Muscle of leg (tissue), 16 donors: ENCODE data around the gene RGS18. TPM values are rescaled to one million over a fixed set of nuclear protein-coding genes. Genes with fewer than 3 reads are reported as not detected.
A peak's percentile ranks its signal among the peaks of the same experiment; 100 is the strongest.
"Not testable (repeated sequence)": the region's sequence is repeated elsewhere in the genome, so short reads cannot be mapped to it uniquely, and the experiment has no call there.

Experiments used
- DNase-seq: peaks from one replicate; pipeline ENCODE4 v3.0.0; 2013
- H3K27ac ChIP-seq: one replicate; pipeline ENCODE4 v1.5.1; 2013; ENCODE audit warnings: mild to moderate bottlenecking, low read length, control low read depth
- H3K27me3 ChIP-seq: one replicate; pipeline ENCODE4 v1.6.1; 2013; ENCODE audit warnings: low read length; ENCODE audit not compliant: control insufficient read depth, insufficient read depth
- H3K36me3 ChIP-seq: one replicate; pipeline ENCODE4 v1.6.1; 2013; ENCODE audit warnings: low read length; ENCODE audit not compliant: control insufficient read depth, insufficient read depth
- H3K4me1 ChIP-seq: one replicate; pipeline ENCODE4 v1.6.1; 2013; ENCODE audit warnings: low read length; ENCODE audit not compliant: control insufficient read depth, insufficient read depth
- H3K4me3 ChIP-seq: one replicate; pipeline ENCODE4 v1.5.1; 2013; ENCODE audit warnings: low read length, control low read depth
- H3K9me3 ChIP-seq: replicated peaks from 2 replicates; pipeline ENCODE4 v1.6.1; 2013; ENCODE audit warnings: low read depth, low read length; ENCODE audit not compliant: control insufficient read depth
- WGBS: methylation state at CpG from one replicate; pipeline ENCODE4 v1.1.5; 2013; ENCODE audit warnings: missing lambda C conversion rate; ENCODE audit not compliant: insufficient coverage; 5-methylcytosine and 5-hydroxymethylcytosine counted together
- long read RNA-seq, 11 donors: transcript quantifications; one replicate each; lab custom pipeline, GENCODE V29; 2026
- polyA plus RNA-seq, 8 donors: library from polyadenylated mRNA; unstranded; fragments of 120-200 nt; gene quantifications; one replicate each; pipeline versions ENCODE4 v1.2.1 to v1.2.3, GENCODE V29; 2013; ENCODE audit warnings: inconsistent platforms in 1 of 8, low replicate concordance in 1 of 8; ENCODE audit not compliant: insufficient read length in 8 of 8, insufficient read depth in 1 of 8
- total RNA-seq: library from RNA; stranded (reverse); fragments of 120-200 nt; gene quantifications from one replicate; pipeline ENCODE4 v1.2.4, GENCODE V29; 2013

Gene RGS18, protein sequence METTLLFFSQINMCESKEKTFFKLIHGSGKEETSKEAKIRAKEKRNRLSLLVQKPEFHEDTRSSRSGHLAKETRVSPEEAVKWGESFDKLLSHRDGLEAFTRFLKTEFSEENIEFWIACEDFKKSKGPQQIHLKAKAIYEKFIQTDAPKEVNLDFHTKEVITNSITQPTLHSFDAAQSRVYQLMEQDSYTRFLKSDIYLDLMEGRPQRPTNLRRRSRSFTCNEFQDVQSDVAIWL
- 1.1 TPM for total RNA-seq
- 1 to 10 TPM in 6 of 8 donors, under 1 TPM in 2; 0.97 to 1.6 (median 1.1) TPM for polyA plus RNA-seq
- long read RNA-seq, donor 1, partial matches to known transcripts = 0 of 1 reads
- long read RNA-seq, donor 1, other reads (novel, unspliced or antisense) = 0 of 1 reads
- long read RNA-seq, donor 2 = 0 reads
- long read RNA-seq, donor 3 = 0 reads
- long read RNA-seq, donor 4 = 0 reads
- long read RNA-seq, donor 5, partial matches to known transcripts = 0 of 1 reads
- long read RNA-seq, donor 5, other reads (novel, unspliced or antisense) = 0 of 1 reads
- long read RNA-seq, donor 6, partial matches to known transcripts = 0 of 2 reads
- long read RNA-seq, donor 6, other reads (novel, unspliced or antisense) = 0 of 2 reads
- long read RNA-seq, donor 7, partial matches to known transcripts = 0 of 1 reads
- long read RNA-seq, donor 7, other reads (novel, unspliced or antisense) = 0 of 1 reads
- long read RNA-seq, donor 8, partial matches to known transcripts = 0 of 1 reads
- long read RNA-seq, donor 8, other reads (novel, unspliced or antisense) = 0 of 1 reads
- long read RNA-seq, donor 9, partial matches to known transcripts = 0 of 1 reads
- long read RNA-seq, donor 9, other reads (novel, unspliced or antisense) = 0 of 1 reads
- long read RNA-seq, donor 10 = 0 reads
- long read RNA-seq, donor 11, partial matches to known transcripts = 0 of 2 reads
- long read RNA-seq, donor 11, other reads (novel, unspliced or antisense) = 0 of 2 reads

DNA sequence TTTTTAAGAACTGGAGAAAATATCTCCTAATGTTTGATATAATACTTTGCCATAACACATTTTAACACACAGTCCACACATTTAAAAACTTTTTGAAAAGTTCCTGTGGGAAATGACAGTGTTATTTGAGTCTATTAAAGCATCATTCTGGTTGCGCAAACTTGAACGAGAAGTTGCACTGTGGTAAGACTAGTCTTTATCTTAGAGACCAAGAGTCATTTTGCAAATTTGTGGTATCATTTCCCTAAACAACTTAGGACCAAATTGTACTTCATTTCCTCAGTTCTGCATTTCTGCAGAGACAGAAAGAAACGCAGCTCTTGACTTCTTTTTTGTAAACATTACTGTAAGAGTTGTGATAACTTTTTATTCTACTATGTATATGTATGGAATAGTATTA, at the start of gene RGS18:
TSS of gene RGS18 (plus strand) at position 282 of the 400 bp plus-strand sequence. CDS start 176 bp downstream, outside the sequence.
- Histone ChIP-seq H3K4me3 (no peak within 1 kb of the TSS), H3K27me3 (no peaks in the 10 kb centered on the region), H3K4me1 (no peaks in the 10 kb centered on the region), H3K27ac (no peak within 1 kb of the TSS), H3K9me3 (no peaks in the 10 kb centered on the region), H3K36me3 (no peaks in the 10 kb centered on the region)
- peak; percentile 73 for DNase-seq
- 71% methylated on average over 1 of the region's 3 CpGs for WGBS

DNA sequence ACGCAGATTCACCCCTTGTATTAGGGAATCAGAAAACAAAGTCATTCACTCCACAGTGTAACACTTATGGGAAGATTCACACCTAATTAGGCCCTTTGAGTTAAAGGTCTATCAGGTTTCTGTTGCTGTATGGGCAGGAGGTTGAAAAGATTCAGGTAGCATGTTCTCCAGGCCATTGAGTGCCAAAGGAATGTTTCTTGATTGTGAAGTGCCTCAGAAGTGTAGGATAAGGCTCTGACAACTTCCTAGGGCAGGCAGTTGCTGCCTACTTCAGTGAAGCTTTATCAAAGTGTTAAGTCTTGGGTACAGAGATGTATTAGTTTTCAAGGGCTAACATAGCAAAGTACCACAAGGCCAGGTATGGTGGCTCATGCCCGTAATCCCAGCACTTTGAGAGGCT, 48.7 kb upstream of the RGS18 start:
- no peaks in the 10 kb centered on the region for H3K9me3 ChIP-seq
- H3K4me1 ChIP-seq = no peaks in the 10 kb centered on the region
- 100% methylated on average over 1 of the region's 2 CpGs for whole genome bisulfite sequencing
- DNase-seq = no peak
- no peaks in the 10 kb centered on the region for H3K36me3 ChIP-seq
- no peaks in the 10 kb centered on the region for H3K27me3 ChIP-seq
- no peak overlapping the region for H3K27ac ChIP-seq
- H3K4me3 ChIP-seq = no peak overlapping the region

DNA sequence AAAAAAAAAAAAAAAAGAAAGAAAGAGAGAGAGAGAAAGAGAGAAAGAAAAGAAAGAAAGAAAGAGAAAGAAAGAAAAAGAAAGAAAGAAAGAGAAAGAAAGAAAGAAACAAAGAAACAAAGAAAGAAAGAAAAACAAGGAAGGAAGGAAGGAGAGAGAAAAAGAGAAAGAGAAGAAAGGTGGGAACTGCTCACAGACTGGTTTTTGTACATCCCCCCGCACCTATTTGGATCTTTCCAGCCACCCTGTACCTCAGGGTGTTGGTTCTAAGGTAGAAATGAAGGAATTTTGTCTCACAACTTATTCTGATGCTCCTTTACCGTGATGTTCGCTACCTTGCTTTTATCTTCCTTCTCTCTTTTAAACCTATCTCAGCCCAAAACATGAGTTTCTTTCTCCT, 43.3 kb upstream of the RGS18 start:
- Histone ChIP-seq H3K27me3 (no peaks in the 10 kb centered on the region), H3K36me3 (no peaks in the 10 kb centered on the region), H3K4me3 (no peak overlapping the region), H3K4me1 (no peaks in the 10 kb centered on the region), H3K9me3 (no peaks in the 10 kb centered on the region), H3K27ac (no peak overlapping the region)
- 100% methylated on average over 2 of the region's 3 CpGs for whole genome bisulfite sequencing
- DNase-seq = no peak

DNA sequence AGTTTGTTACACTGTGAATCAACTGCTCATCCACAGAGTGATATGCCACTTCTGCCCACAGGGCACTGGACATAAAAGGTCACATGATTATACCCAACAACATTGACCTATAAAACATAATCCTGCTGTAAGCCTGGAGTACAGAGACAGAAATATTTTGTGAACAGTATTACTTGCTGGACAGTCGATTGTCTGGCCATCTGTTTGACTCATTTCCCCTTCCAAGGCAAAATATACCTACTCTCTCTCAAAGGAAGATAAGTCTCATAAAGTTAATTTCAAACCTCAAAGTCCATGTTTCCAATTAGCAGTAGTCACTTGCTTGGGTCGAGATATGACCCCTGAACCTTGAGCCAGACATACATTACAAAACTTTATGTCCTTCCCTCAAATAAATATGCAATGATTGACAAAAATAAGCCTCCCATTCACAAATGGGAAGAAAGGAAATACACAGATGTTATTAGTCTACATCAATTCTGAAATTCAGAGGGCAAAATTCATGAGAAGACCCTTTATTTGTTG, 39.3 kb upstream of the RGS18 start:
- Histone ChIP-seq H3K27me3 (no peaks in the 10 kb centered on the region), H3K9me3 (no peaks in the 10 kb centered on the region), H3K27ac (no peak overlapping the region), H3K4me3 (no peak overlapping the region), H3K4me1 (no peaks in the 10 kb centered on the region), H3K36me3 (no peaks in the 10 kb centered on the region)
- DNase-seq = no peak
- WGBS = 20% methylated on average over 1 of the region's 2 CpGs

DNA sequence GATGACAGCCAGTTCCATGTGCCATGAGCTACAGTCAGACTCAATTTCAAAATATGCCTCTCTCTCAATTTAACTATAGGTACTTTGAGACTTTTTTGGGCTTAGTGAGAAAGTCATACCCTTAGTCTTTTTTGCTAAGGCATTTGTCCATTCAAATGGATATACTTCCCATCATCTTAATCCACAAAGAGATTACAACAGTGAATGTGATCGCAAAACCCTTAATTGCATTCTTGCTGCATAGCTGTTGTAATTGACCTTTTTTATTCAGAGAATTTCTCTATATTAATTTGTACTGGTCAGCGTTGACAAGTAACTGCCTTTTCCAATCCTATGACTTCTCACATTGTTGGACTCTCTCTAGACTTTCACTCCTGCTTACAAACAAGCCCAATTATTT, 38.6 kb upstream of the RGS18 start:
- Histone ChIP-seq H3K27ac (no peak overlapping the region), H3K27me3 (no peaks in the 10 kb centered on the region), H3K36me3 (no peaks in the 10 kb centered on the region), H3K9me3 (no peaks in the 10 kb centered on the region), H3K4me3 (no peak overlapping the region), H3K4me1 (no peaks in the 10 kb centered on the region)
- 100% methylated on average over 1 of the region's 2 CpGs for WGBS
- no peak for DNase-seq

DNA sequence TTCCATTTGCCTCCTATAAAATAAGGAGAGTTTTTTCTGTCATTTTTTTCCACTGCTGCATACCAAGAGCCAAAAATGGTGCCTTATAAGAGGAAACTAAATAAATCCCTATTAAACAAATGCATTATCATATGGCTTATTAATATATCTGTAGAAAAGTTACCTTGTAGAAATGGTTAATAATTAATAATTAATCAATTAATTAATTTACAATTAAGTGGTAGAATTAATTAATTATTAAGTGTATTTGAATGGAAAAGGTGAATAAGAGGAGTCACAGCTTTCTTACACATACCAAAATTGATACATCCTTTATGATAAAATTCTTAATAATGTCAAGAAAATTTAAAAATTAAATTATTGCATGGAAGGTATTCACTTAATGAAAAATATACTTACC, 35.6 kb upstream of the RGS18 start:
- no peak for DNase-seq
- no peaks in the 10 kb centered on the region for H3K36me3 ChIP-seq

DNA sequence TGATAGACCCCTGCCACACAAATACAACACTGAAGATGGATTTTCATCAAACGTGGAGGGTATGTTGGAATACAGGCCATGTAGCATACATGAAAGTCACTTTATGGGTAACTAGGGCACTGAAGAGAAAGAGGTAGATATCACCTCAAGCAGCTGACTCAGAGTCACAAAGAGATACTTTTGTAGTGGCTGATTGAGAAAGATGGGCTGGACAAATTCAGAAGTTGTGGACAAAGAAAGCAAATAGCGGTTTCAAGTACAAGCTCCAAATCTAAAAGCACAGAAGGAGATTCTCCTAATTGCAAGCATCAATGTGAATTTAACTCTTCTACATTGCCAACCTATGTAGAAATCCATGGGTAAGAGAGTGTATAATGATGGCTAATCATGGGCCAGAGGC, 35.0 kb upstream of the RGS18 start:
- H3K4me3 ChIP-seq = no peak overlapping the region
- no peak overlapping the region for H3K27ac ChIP-seq
- no peaks in the 10 kb centered on the region for H3K27me3 ChIP-seq
- WGBS = no CpG with 5 or more reads among the region's 2 CpGs
- H3K9me3 ChIP-seq = no peaks in the 10 kb centered on the region
- no peaks in the 10 kb centered on the region for H3K36me3 ChIP-seq
- no peaks in the 10 kb centered on the region for H3K4me1 ChIP-seq
- DNase-seq = no peak

More for the DNA sequence above, 35.6 kb upstream of the RGS18 start:
- Histone ChIP-seq H3K27ac (no peak overlapping the region), H3K9me3 (no peaks in the 10 kb centered on the region), H3K27me3 (no peaks in the 10 kb centered on the region), H3K4me1 (no peaks in the 10 kb centered on the region), H3K4me3 (no peak overlapping the region)

DNA sequence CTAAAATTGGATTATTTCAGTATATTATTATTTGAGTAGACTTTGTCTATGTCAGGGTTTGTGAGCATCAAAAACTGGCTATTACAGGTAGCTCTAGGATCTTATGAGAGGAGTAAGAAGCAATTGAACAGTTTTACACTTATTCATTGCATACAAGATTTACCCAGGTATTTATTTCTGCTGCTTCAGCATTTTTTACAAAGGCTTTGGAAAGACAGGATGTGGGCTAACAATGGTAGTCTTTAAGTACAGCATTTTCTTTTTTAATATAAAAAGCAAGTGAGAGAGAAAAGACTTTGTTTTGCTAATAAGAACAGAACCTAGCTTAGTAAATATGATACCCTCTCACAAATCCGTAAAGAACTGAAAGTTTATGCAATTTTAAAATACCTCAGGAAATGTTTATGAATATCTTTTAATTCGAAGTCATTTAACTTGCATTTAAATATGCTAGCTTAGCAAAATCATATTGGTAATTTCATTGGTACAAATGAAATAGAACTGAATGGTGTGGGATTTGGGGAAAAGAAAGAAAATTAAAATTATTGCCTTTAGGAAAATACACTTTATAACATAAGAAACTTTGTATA, 32.1 kb upstream of the RGS18 start:
- H3K4me1 ChIP-seq = no peaks in the 10 kb centered on the region
- no peak overlapping the region for H3K27ac ChIP-seq
- H3K27me3 ChIP-seq = no peaks in the 10 kb centered on the region
- H3K4me3 ChIP-seq = no peak overlapping the region
- H3K9me3 ChIP-seq = no peaks in the 10 kb centered on the region
- no peaks in the 10 kb centered on the region for H3K36me3 ChIP-seq
- WGBS = no CpG with 5 or more reads among the region's 2 CpGs
- DNase-seq = no peak

DNA sequence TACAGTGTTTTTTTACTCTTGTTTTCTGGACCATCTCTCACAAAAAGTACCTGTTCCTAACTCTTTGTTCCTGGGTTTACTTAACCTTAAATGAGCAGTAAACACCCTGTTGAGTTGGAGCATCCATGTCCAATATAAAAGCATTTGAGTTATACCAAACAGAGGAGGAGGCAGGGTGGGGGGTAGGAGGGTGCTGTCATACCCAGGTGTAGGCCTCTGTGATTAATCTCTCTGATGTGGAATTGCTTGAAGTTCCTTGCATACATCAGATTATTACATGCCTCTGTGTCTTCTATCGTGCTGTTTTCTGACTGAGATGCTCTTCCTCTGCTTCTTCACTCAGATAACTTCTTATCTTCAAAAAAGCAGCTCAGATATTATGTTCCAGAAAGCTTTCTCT, 28.1 kb upstream of the RGS18 start:
- no peak overlapping the region for H3K4me3 ChIP-seq
- no peaks in the 10 kb centered on the region for H3K9me3 ChIP-seq
- no peak overlapping the region for H3K27ac ChIP-seq
- H3K36me3 ChIP-seq = no peaks in the 10 kb centered on the region
- WGBS = 80% methylated on average over 1 of the region's 1 CpG
- H3K27me3 ChIP-seq = no peaks in the 10 kb centered on the region
- H3K4me1 ChIP-seq = no peaks in the 10 kb centered on the region
- no peak for DNase-seq

DNA sequence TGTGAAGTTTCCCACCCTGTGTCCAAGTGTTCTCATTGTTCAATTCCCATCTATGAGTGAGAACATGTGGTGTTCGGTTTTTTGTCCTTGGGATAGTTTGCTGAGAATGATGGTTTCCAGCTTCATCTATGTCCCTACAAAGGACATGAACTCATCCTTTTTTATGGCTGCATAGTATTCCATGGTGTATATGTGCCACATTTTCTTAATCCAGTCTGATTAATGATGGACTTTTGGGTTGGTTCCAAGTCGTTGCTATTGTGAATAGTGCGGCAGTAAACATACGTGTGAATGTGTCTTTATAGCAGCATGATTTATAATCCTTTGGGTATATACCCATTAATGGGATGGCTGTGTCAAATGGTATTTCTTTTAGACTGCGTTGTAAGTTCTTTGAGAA, 27.4 kb upstream of the RGS18 start:
- WGBS = 87% methylated on average over 3 of the region's 5 CpGs
- not testable (repeated sequence) for H3K27ac ChIP-seq, H3K36me3 ChIP-seq

More for the DNA sequence above, 27.4 kb upstream of the RGS18 start:
- H3K27me3 ChIP-seq, H3K4me3 ChIP-seq, DNase-seq, H3K4me1 ChIP-seq, H3K9me3 ChIP-seq: not testable (repeated sequence)
